HG03103 (cell line): ENCODE measurements around the gene KMT2C.
"Not testable (repeated sequence)": the region's sequence is repeated elsewhere in the genome, so short reads cannot be mapped to it uniquely, and the experiment has no call there.

Source experiments
- ATAC-seq: cut with Tn5 transposase; IDR thresholded peaks from one replicate; pipeline ENCODE4 v1.9.1; 2021; ENCODE audit warnings: low read depth; ENCODE audit not compliant: unreplicated experiment

The KMT2C gene

GRCh38 chr7:152365982-152366603 lies 69.7 kb downstream of the KMT2C start:
- ATAC-seq, result no peak

- ATAC-seq, result no peak
Measured at GRCh38 chr7:152363798-152364197, 72.0 kb downstream of the KMT2C start.

GRCh38 chr7:152362128-152362926 lies 73.5 kb downstream of the KMT2C start:
- no peak for ATAC-seq

GRCh38 chr7:152355474-152356057 lies 80.2 kb downstream of the KMT2C start:
- no peak for ATAC-seq

GRCh38 chr7:152354061-152354460 lies 81.7 kb downstream of the KMT2C start:
- no peak for ATAC-seq

- not testable (repeated sequence) for ATAC-seq
Measured at GRCh38 chr7:152353281-152353680, 82.5 kb downstream of the KMT2C start.

GRCh38 chr7:152351747-152352146 lies 84.1 kb downstream of the KMT2C start:
- ATAC-seq, result not testable (repeated sequence)

GRCh38 chr7:152351168-152351567 lies 84.6 kb downstream of the KMT2C start:
- no peak for ATAC-seq

- ATAC-seq, result no peak
Measured at GRCh38 chr7:152347888-152348287, 87.9 kb downstream of the KMT2C start.

- no peak for ATAC-seq
Measured at GRCh38 chr7:152344253-152344652, 91.5 kb downstream of the KMT2C start.

- ATAC-seq, result no peak
Measured at GRCh38 chr7:152342796-152343195, 93.0 kb downstream of the KMT2C start.

GRCh38 chr7:152341914-152342236 lies 93.9 kb downstream of the KMT2C start:
- no peak for ATAC-seq

- peak; percentile 63 for ATAC-seq
Measured at GRCh38 chr7:152341039-152341913, 94.5 kb downstream of the KMT2C start.

- no peak for ATAC-seq
Measured at GRCh38 chr7:152340161-152340560, 95.6 kb downstream of the KMT2C start.

GRCh38 chr7:152338561-152338960 lies 97.2 kb downstream of the KMT2C start:
- ATAC-seq, result no peak

- peak; percentile 49 for ATAC-seq
Measured at GRCh38 chr7:152336754-152337368, 98.9 kb downstream of the KMT2C start.

- no peak for ATAC-seq
Measured at GRCh38 chr7:152335900-152336571, 99.8 kb downstream of the KMT2C start.

GRCh38 chr7:152333134-152333533 lies 102.7 kb downstream of the KMT2C start:
- no peak for ATAC-seq

- ATAC-seq, result no peak
Measured at GRCh38 chr7:152330827-152331226, 105.0 kb downstream of the KMT2C start.

GRCh38 chr7:152329469-152329868 lies 106.3 kb downstream of the KMT2C start:
- ATAC-seq, result no peak
